Astrocyte (in vitro differentiated cells and primary cell): Measurements from ENCODE around the gene TRUB2.

Source experiments
- EZH2 ChIP-seq: IDR thresholded peaks from 2 replicates; pipeline ENCODE4 v1.6.1; 2012; ENCODE audit warnings: mild to moderate bottlenecking, low read length, inconsistent platforms; ENCODE audit not compliant: insufficient read depth
- TF ChIP-seq, protein P1 (sequence below): IDR thresholded peaks from 2 replicates; pipeline ENCODE4 v1.5.1; 2011; ENCODE audit warnings: low read depth, mild to moderate bottlenecking, inconsistent platforms, low read length, moderate library complexity; ENCODE audit not compliant: insufficient read depth

DNA sequence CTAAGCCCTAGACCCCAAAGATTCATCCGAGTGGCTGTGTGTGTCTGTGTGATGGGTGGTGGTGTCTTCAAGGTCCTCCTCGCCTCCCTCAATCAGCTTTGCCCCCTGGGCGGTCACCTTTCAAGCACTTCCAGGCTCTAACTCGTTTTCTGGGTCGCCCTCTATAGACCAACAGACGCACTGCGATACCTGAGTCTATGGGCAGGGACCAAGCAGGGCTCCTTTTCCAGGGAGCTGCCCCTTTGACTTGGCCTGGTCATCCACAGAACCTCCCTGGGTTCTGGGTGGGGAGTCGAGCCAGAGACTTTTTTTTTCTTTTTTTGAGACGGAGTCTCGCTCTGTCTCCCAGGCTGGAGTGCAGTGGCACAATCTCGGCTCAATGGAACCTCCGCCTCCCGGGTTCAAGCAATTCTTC, 19.2 kb upstream of the TRUB2 start:
- TF ChIP-seq, protein P1, sequence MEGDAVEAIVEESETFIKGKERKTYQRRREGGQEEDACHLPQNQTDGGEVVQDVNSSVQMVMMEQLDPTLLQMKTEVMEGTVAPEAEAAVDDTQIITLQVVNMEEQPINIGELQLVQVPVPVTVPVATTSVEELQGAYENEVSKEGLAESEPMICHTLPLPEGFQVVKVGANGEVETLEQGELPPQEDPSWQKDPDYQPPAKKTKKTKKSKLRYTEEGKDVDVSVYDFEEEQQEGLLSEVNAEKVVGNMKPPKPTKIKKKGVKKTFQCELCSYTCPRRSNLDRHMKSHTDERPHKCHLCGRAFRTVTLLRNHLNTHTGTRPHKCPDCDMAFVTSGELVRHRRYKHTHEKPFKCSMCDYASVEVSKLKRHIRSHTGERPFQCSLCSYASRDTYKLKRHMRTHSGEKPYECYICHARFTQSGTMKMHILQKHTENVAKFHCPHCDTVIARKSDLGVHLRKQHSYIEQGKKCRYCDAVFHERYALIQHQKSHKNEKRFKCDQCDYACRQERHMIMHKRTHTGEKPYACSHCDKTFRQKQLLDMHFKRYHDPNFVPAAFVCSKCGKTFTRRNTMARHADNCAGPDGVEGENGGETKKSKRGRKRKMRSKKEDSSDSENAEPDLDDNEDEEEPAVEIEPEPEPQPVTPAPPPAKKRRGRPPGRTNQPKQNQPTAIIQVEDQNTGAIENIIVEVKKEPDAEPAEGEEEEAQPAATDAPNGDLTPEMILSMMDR = peak; percentile 43
- TF ChIP-seq EZH2 = no peak
